ENCODE results near the gene ZNF512B.

The ZNF512B gene

GRCh38 chr20:63970714-63971431, 1.1 kb upstream of the ZNF512B start:
- TF ChIP-seq, protein P1, sequence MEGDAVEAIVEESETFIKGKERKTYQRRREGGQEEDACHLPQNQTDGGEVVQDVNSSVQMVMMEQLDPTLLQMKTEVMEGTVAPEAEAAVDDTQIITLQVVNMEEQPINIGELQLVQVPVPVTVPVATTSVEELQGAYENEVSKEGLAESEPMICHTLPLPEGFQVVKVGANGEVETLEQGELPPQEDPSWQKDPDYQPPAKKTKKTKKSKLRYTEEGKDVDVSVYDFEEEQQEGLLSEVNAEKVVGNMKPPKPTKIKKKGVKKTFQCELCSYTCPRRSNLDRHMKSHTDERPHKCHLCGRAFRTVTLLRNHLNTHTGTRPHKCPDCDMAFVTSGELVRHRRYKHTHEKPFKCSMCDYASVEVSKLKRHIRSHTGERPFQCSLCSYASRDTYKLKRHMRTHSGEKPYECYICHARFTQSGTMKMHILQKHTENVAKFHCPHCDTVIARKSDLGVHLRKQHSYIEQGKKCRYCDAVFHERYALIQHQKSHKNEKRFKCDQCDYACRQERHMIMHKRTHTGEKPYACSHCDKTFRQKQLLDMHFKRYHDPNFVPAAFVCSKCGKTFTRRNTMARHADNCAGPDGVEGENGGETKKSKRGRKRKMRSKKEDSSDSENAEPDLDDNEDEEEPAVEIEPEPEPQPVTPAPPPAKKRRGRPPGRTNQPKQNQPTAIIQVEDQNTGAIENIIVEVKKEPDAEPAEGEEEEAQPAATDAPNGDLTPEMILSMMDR (IDR thresholded peaks at IDR 0.05; ENCODE audit: low read length, missing control alignments): no peak
- no peak for DNase-seq (ENCODE audit: low read depth)
- no peak overlapping the region for H3K4me3 ChIP-seq (replicated peaks; ENCODE audit: low read depth, low read length)

- TF ChIP-seq, protein P1 (IDR thresholded peaks at IDR 0.05; ENCODE audit: low read length, missing control alignments): no peak
- no peak for DNase-seq (ENCODE audit: low read depth)
- H3K4me3 ChIP-seq (replicated peaks; ENCODE audit: low read depth, low read length): peak overlapping the region; percentile 64
Observed at GRCh38 chr20:63968928-63969760, 586 bp downstream of the ZNF512B start.

DNA sequence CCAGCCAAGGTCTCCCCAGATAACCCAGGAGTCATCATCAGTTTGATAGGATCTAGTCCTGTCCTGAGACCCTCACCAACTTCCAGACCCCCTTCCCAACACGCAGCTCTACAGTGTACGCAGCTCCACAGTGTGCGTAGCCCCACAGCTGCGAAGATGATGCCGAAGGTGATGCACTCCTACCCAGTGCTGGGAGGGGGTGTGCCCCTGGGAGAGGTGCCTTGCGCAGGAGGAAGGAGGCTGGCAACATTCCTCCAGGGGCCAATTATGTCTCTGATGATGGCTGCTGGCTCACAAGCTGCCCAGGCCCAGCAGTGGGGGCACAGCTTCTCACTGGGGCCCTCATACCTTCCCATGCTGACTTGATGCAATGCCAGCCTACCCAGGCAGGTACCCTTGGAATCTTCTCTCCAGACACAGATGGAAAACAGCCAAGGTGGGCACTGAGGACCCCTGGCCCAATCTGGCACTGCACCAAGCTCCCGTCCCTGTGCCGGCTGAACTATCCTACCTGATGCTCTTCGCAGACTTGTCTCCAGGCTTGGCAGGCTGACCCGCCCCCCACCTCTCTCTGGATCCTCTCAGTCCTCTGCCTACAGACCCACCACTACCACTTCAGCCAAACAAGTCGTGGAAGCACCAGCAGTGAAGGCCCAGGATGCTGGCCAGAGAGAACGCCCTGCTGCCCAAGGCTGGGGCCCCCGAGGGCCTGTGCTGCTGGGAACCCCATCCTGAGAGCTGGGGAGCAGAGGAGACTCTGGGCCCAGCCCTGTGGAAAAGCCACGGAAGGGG, 1.4 kb downstream of the ZNF512B start:
- no peak for DNase-seq (ENCODE audit: low read depth)
- TF ChIP-seq, protein P1 (IDR thresholded peaks at IDR 0.05; ENCODE audit: low read length, missing control alignments): no peak
- H3K4me3 ChIP-seq (replicated peaks; ENCODE audit: low read depth, low read length): peak overlapping the region; percentile 64

DNA sequence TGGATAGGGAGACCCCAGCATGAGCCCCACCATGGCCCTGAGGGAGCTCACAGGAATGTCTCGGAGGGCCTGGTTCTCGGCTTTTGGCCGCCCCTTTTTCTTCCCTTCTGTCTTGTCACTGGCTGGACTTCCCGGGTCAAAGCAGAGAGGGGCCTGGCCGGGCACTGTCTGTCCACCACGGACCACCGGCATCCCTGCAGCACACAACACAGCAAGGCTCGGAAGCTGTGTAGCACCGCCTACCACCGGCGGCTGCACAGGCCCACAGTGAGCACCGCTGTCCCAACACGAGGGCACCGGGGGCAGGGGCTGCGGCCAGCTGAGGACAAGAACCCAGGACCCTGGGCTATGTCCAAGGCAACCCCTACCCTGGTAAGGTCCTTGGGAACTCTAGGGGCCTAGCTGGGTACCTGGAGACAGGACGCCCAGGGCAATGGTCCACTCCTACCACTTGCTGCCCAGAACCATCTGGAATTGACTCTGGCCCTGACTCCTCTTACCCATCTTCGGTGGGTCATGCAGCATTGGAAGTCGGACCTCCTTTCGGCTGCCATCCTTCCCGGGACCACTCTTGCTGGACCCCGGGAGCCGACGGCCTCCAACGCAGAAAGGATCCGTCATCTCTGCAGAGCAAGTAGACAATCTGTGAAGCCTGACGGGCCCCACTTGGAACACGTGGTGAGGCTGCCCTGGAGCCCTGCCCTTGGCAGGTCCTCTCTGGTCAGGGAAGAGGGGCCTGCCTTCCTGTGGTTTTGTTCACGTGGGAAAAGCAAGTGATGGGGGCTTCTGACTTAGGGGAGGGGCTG, 2.2 kb downstream of the ZNF512B start:
- DNase-seq (ENCODE audit: low read depth): no peak
- H3K4me3 ChIP-seq (replicated peaks; ENCODE audit: low read depth, low read length): no peak overlapping the region
- TF ChIP-seq, protein P1 (IDR thresholded peaks at IDR 0.05; ENCODE audit: low read length, missing control alignments): no peak

- TF ChIP-seq, protein P1 (IDR thresholded peaks at IDR 0.05; ENCODE audit: low read length, missing control alignments): no peak
- no peak for DNase-seq (ENCODE audit: low read depth)
- no peak overlapping the region for H3K4me3 ChIP-seq (replicated peaks; ENCODE audit: low read depth, low read length)
Observed at GRCh38 chr20:63966944-63967322, 2.8 kb downstream of the ZNF512B start.

Data from fibroblast of pulmonary artery (primary cell).